Tibial nerve (tissue), 4 donors: ENCODE data around the gene ELAVL1.

Source experiments
- CTCF ChIP-seq, 5 experiments: fragments of 200-600 bp in 3 of 5; fragments of 450-650 bp in 2 of 5; sonication (generic) in 3 of 5; IDR thresholded peaks; one replicate each; pipeline ENCODE4 v1.5.1; 2016 to 2019; ENCODE audit warnings: antibody characterized with exemption in 5 of 5, mild to moderate bottlenecking in 3 of 5, moderate library complexity in 2 of 5
- EP300 ChIP-seq, 2 donors: sonication (generic); formaldehyde crosslinking; IDR thresholded peaks; one replicate each; pipeline ENCODE4 v1.6.1; 2017; ENCODE audit warnings: antibody characterized with exemption in 2 of 2, mild to moderate bottlenecking in 1 of 2

- TF ChIP-seq CTCF (IDR thresholded peaks at IDR 0.05) (no peak), EP300 (IDR thresholded peaks at IDR 0.05) (no peak)
Measured at GRCh38 chr19:7978179-7978825, 27.1 kb downstream of the ELAVL1 start.
